Esophagus squamous epithelium (tissue), 4 donors: ENCODE measurements around the gene PPY.

Experiments
- CTCF ChIP-seq, 6 experiments: fragments of 450-650 bp in 4 of 6; fragments of 200-600 bp in 2 of 6; sonication (generic) in 2 of 6; IDR thresholded peaks; one replicate each; pipeline ENCODE4 v1.5.1; 2016 to 2019; ENCODE audit warnings: antibody characterized with exemption in 6 of 6, mild to moderate bottlenecking in 4 of 6, moderate library complexity in 4 of 6
- POLR2A ChIP-seq, 4 donors: fragments of 450-650 bp; IDR thresholded peaks; one replicate each; pipeline ENCODE4 v1.6.1; 2017; ENCODE audit warnings: antibody characterized with exemption in 4 of 4, mild to moderate bottlenecking in 4 of 4, moderate library complexity in 3 of 4

DNA sequence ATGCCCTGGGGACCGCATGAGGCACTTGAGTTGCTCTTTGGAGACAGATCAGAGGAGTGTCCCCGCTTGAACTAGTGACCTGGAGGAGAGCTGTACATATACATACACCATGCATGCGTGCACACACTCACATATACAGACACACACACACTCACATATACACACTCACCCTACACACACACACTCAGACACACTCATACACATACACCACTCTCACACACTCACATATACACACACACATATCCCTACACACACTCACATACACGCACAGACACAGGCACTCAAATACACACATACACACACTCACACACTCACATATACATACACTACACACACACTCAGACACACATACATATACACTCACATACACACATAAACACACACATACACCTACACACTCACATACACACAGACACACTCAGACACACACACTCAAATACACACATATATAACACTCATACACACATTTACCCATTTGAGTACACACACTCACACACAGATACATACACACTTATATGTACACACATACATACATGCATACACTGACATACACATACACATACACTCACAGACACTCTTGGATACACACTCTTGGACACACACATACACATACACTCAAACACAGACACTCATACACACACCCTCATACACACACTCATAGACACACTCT, 29.5 kb downstream of the PPY start:
- TF ChIP-seq CTCF (IDR thresholded peaks at IDR 0.05) (no peak), POLR2A (IDR thresholded peaks at IDR 0.05) (no peak)
